ENCODE measurements around the gene SQOR. TPM values are rescaled to one million over a fixed set of nuclear protein-coding genes. Genes with fewer than 3 reads are reported as not detected.
A peak's percentile ranks its signal among the peaks of the same experiment; 100 is the strongest.

The SQOR gene
- total RNA-seq, 1 experiment from 2014 or later = 4.3 TPM

GRCh38 chr15:45701108-45701507 lies 66.3 kb downstream of the SQOR start:
- intact Hi-C loops (cut with micrococcal nuclease; ENCODE audit: unreplicated experiment) = loop anchor here (10.0 kb wide), 1 partner anchor 384 kb away; no protein-coding TSS in a partner anchor
- TF ChIP-seq CTCF (conservative IDR thresholded peaks at IDR 0.05; ENCODE audit: low read depth, low read length) (no peak), EZH2 (IDR thresholded peaks at IDR 0.05; ENCODE audit: borderline replicate concordance, low read depth, low read length, poor library complexity, severe bottlenecking) (no peak)
- no TSS peak for BruUV-seq (replicated peaks)

GRCh38 chr15:45702041-45702440 lies 67.2 kb downstream of the SQOR start:
- DNase-seq (ENCODE audit: low spot score) = no peak
- no peaks in the 10 kb centered on the region for H3K9me3 ChIP-seq (ENCODE audit: low read depth, low read length, poor library complexity, severe bottlenecking)
- H3K27me3 ChIP-seq (replicated peaks; ENCODE audit: insufficient read depth, low read depth, low read length, poor library complexity) = no peaks in the 10 kb centered on the region
- no peaks in the 10 kb centered on the region for H3K4me1 ChIP-seq (ENCODE audit: insufficient read depth, low read length, poor library complexity, severe bottlenecking)
- ChIA-PET POLR2A (ENCODE audit: low non-redundant PET) (no interaction called here), CTCF (no interaction called here)
- intact Hi-C loops (cut with micrococcal nuclease; ENCODE audit: unreplicated experiment) = loop anchor here (10.0 kb wide), 1 partner anchor 383 kb away; no protein-coding TSS in a partner anchor
- TF ChIP-seq EZH2 (IDR thresholded peaks at IDR 0.05; ENCODE audit: borderline replicate concordance, low read depth, low read length, poor library complexity, severe bottlenecking) = no peak
- TF ChIP-seq CTCF (conservative IDR thresholded peaks at IDR 0.05; ENCODE audit: low read depth, low read length) = no peak
- BruUV-seq (replicated peaks) = no TSS peak
- H3K27ac ChIP-seq (ENCODE audit: low read depth, low read length, poor library complexity, severe bottlenecking) = no peak overlapping the region
- no peaks in the 10 kb centered on the region for H3K36me3 ChIP-seq (ENCODE audit: insufficient read depth, low read length, poor library complexity, severe bottlenecking)
- no peak overlapping the region for H3K4me3 ChIP-seq (ENCODE audit: low read depth, low read length, poor library complexity, severe bottlenecking)

More at GRCh38 chr15:45701108-45701507, 66.3 kb downstream of the SQOR start:
- Histone ChIP-seq H3K4me3 (ENCODE audit: low read depth, low read length, poor library complexity, severe bottlenecking) (no peak overlapping the region), H3K36me3 (ENCODE audit: insufficient read depth, low read length, poor library complexity, severe bottlenecking) (no peaks in the 10 kb centered on the region), H3K27ac (ENCODE audit: low read depth, low read length, poor library complexity, severe bottlenecking) (no peak overlapping the region), H3K27me3 (replicated peaks; ENCODE audit: insufficient read depth, low read depth, low read length, poor library complexity) (no peaks in the 10 kb centered on the region), H3K4me1 (ENCODE audit: insufficient read depth, low read length, poor library complexity, severe bottlenecking) (no peaks in the 10 kb centered on the region), H3K9me3 (ENCODE audit: low read depth, low read length, poor library complexity, severe bottlenecking) (no peaks in the 10 kb centered on the region)
- ChIA-PET POLR2A (ENCODE audit: low non-redundant PET) (no interaction called here), CTCF (no interaction called here)
- no peak for DNase-seq (ENCODE audit: low spot score)

- ChIA-PET POLR2A (ENCODE audit: low non-redundant PET) (no interaction called here), CTCF (no interaction called here)
- no peaks in the 10 kb centered on the region for H3K27me3 ChIP-seq (replicated peaks; ENCODE audit: insufficient read depth, low read depth, low read length, poor library complexity)
- no peak for DNase-seq (ENCODE audit: low spot score)
- BruUV-seq (replicated peaks) = no TSS peak
- TF ChIP-seq CTCF (conservative IDR thresholded peaks at IDR 0.05; ENCODE audit: low read depth, low read length) (peak; percentile 32; the same call in 1 of the 2 replicates), EZH2 (IDR thresholded peaks at IDR 0.05; ENCODE audit: borderline replicate concordance, low read depth, low read length, poor library complexity, severe bottlenecking) (no peak)
- intact Hi-C loops (cut with micrococcal nuclease; ENCODE audit: unreplicated experiment) = loop anchor here (10.0 kb wide), 1 partner anchor 381 kb away; no protein-coding TSS in a partner anchor
- no peak overlapping the region for H3K27ac ChIP-seq (ENCODE audit: low read depth, low read length, poor library complexity, severe bottlenecking)
- no peaks in the 10 kb centered on the region for H3K9me3 ChIP-seq (ENCODE audit: low read depth, low read length, poor library complexity, severe bottlenecking)
- no peaks in the 10 kb centered on the region for H3K36me3 ChIP-seq (ENCODE audit: insufficient read depth, low read length, poor library complexity, severe bottlenecking)
- H3K4me3 ChIP-seq (ENCODE audit: low read depth, low read length, poor library complexity, severe bottlenecking) = no peak overlapping the region
- no peaks in the 10 kb centered on the region for H3K4me1 ChIP-seq (ENCODE audit: insufficient read depth, low read length, poor library complexity, severe bottlenecking)
Observed at GRCh38 chr15:45703670-45704328, 69.0 kb downstream of the SQOR start.
